Stimulated activated CD8-positive, alpha-beta memory T cell treated with anti-CD3 and anti-CD28 coated beads, Interleukin-7, amount 100 ng/mL, for 24 hours (primary cell): ENCODE measurements around the gene TMEM151A.
"Not testable (repeated sequence)": the region's sequence is repeated elsewhere in the genome, so short reads cannot be mapped to it uniquely, and the experiment has no call there.

Source experiments
- DNase-seq: peaks from one replicate; pipeline ENCODE4 v3.0.0-alpha.2; 2020; ENCODE audit warnings: low read depth

Gene TMEM151A

GRCh38 chr11:66291706-66292542, at the start of gene TMEM151A:
Gene TMEM151A, plus strand, starts transcription at chr11:66291894. Its CDS starts 120 bp downstream, at chr11:66292014.
- no peak for DNase-seq

GRCh38 chr11:66242095-66242765, 49.5 kb upstream of the TMEM151A start:
- DNase-seq: no peak

GRCh38 chr11:66243782-66244535, 47.7 kb upstream of the TMEM151A start:
- no peak for DNase-seq

GRCh38 chr11:66247295-66247694, 44.4 kb upstream of the TMEM151A start:
- no peak for DNase-seq

- no peak for DNase-seq
Measured at GRCh38 chr11:66247801-66248200, 43.9 kb upstream of the TMEM151A start.

- DNase-seq: no peak
Measured at GRCh38 chr11:66248903-66249302, 42.8 kb upstream of the TMEM151A start.

- no peak for DNase-seq
Measured at GRCh38 chr11:66251809-66252208, 39.9 kb upstream of the TMEM151A start.

- DNase-seq: not testable (repeated sequence)
Measured at GRCh38 chr11:66253081-66253480, 38.6 kb upstream of the TMEM151A start.

- DNase-seq: no peak
Measured at GRCh38 chr11:66258473-66258893, 33.2 kb upstream of the TMEM151A start.

GRCh38 chr11:66259225-66259624, 32.5 kb upstream of the TMEM151A start:
- no peak for DNase-seq

GRCh38 chr11:66259956-66260355, 31.7 kb upstream of the TMEM151A start:
- no peak for DNase-seq

- DNase-seq: no peak
Measured at GRCh38 chr11:66261578-66261977, 30.1 kb upstream of the TMEM151A start.

GRCh38 chr11:66262191-66262590, 29.5 kb upstream of the TMEM151A start:
- DNase-seq: no peak

GRCh38 chr11:66262696-66263095, 29.0 kb upstream of the TMEM151A start:
- no peak for DNase-seq

- DNase-seq: no peak
Measured at GRCh38 chr11:66263231-66263630, 28.5 kb upstream of the TMEM151A start.

- no peak for DNase-seq
Measured at GRCh38 chr11:66263785-66264184, 27.9 kb upstream of the TMEM151A start.

- no peak for DNase-seq
Measured at GRCh38 chr11:66264383-66264782, 27.3 kb upstream of the TMEM151A start.

- no peak for DNase-seq
Measured at GRCh38 chr11:66264914-66265313, 26.8 kb upstream of the TMEM151A start.

GRCh38 chr11:66265531-66266377, 25.9 kb upstream of the TMEM151A start:
- DNase-seq: no peak

- no peak for DNase-seq
Measured at GRCh38 chr11:66266378-66267038, 25.2 kb upstream of the TMEM151A start.

- DNase-seq: no peak
Measured at GRCh38 chr11:66267039-66267378, 24.7 kb upstream of the TMEM151A start.
